ENCODE data around the gene NDE1.
"Not testable (repeated sequence)": the region's sequence is repeated elsewhere in the genome, so short reads cannot be mapped to it uniquely, and the experiment has no call there.

The NDE1 gene

GRCh38 chr16:15652293-15653001 lies 2.4 kb downstream of the NDE1 start:
- no peak for DNase-seq (ENCODE audit: low spot score)

GRCh38 chr16:15653227-15653626 lies 3.2 kb downstream of the NDE1 start:
- DNase-seq (ENCODE audit: low spot score), result no peak

- no peak for DNase-seq (ENCODE audit: low spot score)
These were observed 4.5 kb downstream of the NDE1 start for GRCh38 chr16:15654591-15654990.

- not testable (repeated sequence) for DNase-seq (ENCODE audit: low spot score)
These were observed 5.5 kb downstream of the NDE1 start for GRCh38 chr16:15655561-15655960.

- no peak for DNase-seq (ENCODE audit: low spot score)
These were observed 8.1 kb downstream of the NDE1 start for GRCh38 chr16:15658149-15658548.

- no peak for DNase-seq (ENCODE audit: low spot score)
These were observed 8.5 kb downstream of the NDE1 start for GRCh38 chr16:15658556-15658955.

GRCh38 chr16:15660203-15660601 lies 10.2 kb downstream of the NDE1 start:
- no peak for DNase-seq (ENCODE audit: low spot score)

- DNase-seq (ENCODE audit: low spot score), result no peak
These were observed 15.1 kb downstream of the NDE1 start for GRCh38 chr16:15665107-15665506.

- no peak for DNase-seq (ENCODE audit: low spot score)
These were observed 17.2 kb downstream of the NDE1 start for GRCh38 chr16:15667091-15667742.

- no peak for DNase-seq (ENCODE audit: low spot score)
These were observed 21.6 kb downstream of the NDE1 start for GRCh38 chr16:15671530-15672117.

GRCh38 chr16:15672127-15672513 lies 22.1 kb downstream of the NDE1 start:
- DNase-seq (ENCODE audit: low spot score), result not testable (repeated sequence)

- peak; percentile 95 for DNase-seq (ENCODE audit: low spot score)
These were observed 22.6 kb downstream of the NDE1 start for GRCh38 chr16:15672514-15673167.

GRCh38 chr16:15674571-15674970 lies 24.5 kb downstream of the NDE1 start:
- peak; percentile 40 for DNase-seq (ENCODE audit: low spot score)

- DNase-seq (ENCODE audit: low spot score), result peak; percentile 27
These were observed 26.5 kb downstream of the NDE1 start for GRCh38 chr16:15676506-15676905.

- no peak for DNase-seq (ENCODE audit: low spot score)
These were observed 27.4 kb downstream of the NDE1 start for GRCh38 chr16:15677447-15677846.

- DNase-seq (ENCODE audit: low spot score), result peak; percentile 68
These were observed 32.1 kb downstream of the NDE1 start for GRCh38 chr16:15682105-15682570.

- DNase-seq (ENCODE audit: low spot score), result no peak
These were observed 36.2 kb downstream of the NDE1 start for GRCh38 chr16:15686287-15686686.

- no peak for DNase-seq (ENCODE audit: low spot score)
These were observed 39.2 kb downstream of the NDE1 start for GRCh38 chr16:15689290-15689689.

GRCh38 chr16:15690296-15690695 lies 40.3 kb downstream of the NDE1 start:
- DNase-seq (ENCODE audit: low spot score), result no peak

- DNase-seq (ENCODE audit: low spot score), result no peak
These were observed 41.0 kb downstream of the NDE1 start for GRCh38 chr16:15691046-15691445.

- not testable (repeated sequence) for DNase-seq (ENCODE audit: low spot score)
These were observed 42.5 kb downstream of the NDE1 start for GRCh38 chr16:15692508-15692907.

GRCh38 chr16:15694499-15694898 lies 44.5 kb downstream of the NDE1 start:
- DNase-seq (ENCODE audit: low spot score), result no peak

GRCh38 chr16:15699819-15700218 lies 49.8 kb downstream of the NDE1 start:
- no peak for DNase-seq (ENCODE audit: low spot score)
